Muscle of back (tissue), 11 donors: Measurements from ENCODE around the gene ACAD9. TPM values are rescaled to one million over a fixed set of nuclear protein-coding genes. Genes with fewer than 3 reads are reported as not detected.
"Not testable (repeated sequence)": the region's sequence is repeated elsewhere in the genome, so short reads cannot be mapped to it uniquely, and the experiment has no call there.

Experiments used
- DNase-seq, 3 donors: peaks; one replicate each; pipeline versions ENCODE4 v3.0.0 to v3.0.0-alpha.2; 2013
- polyA plus RNA-seq, 10 donors: library from polyadenylated mRNA; unstranded; fragments of 120-200 nt; gene quantifications; one replicate each; pipeline ENCODE4 v1.2.1, GENCODE V29; 2013; ENCODE audit not compliant: insufficient read length in 10 of 10

ACAD9 gene
- polyA plus RNA-seq, 10 donors = 20.7 to 31.3 (median 26.3) TPM

DNA sequence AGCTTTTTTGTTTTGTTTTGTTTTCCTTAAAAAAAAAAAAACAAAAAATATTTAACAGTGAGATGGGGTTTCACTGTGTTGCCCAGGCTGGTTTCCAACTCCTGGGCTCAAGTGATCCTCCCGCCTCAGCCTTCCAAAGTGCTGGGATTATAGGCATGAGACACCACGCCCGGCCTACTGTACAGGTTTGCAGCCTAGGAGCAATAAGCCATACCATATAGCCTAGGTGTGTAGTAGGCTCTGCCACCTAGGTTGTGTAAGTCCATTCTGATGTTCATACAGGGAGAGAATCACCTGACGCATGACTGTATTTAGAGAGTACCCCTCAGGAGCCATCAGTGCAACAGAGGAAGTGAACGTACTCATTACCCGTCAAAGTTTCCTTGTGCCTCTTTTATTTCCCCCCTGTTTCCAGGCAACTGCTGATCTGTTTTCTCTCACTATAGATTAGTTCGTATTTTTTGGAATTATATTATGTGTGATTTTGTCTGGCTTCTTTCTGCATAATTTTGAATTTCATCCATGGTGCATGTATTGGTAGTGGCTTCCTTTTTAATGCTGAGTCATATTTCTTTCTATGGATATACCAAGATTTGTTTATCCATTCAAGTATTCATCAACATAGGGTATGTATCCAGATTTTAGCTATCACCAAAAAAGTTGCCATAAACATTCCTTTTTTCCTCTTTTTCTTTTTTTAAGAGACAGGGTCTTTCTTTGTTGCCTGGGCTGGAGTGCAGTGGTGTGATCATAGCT is 9.9 kb downstream of the ACAD9 start:
- DNase-seq = no peak

DNA sequence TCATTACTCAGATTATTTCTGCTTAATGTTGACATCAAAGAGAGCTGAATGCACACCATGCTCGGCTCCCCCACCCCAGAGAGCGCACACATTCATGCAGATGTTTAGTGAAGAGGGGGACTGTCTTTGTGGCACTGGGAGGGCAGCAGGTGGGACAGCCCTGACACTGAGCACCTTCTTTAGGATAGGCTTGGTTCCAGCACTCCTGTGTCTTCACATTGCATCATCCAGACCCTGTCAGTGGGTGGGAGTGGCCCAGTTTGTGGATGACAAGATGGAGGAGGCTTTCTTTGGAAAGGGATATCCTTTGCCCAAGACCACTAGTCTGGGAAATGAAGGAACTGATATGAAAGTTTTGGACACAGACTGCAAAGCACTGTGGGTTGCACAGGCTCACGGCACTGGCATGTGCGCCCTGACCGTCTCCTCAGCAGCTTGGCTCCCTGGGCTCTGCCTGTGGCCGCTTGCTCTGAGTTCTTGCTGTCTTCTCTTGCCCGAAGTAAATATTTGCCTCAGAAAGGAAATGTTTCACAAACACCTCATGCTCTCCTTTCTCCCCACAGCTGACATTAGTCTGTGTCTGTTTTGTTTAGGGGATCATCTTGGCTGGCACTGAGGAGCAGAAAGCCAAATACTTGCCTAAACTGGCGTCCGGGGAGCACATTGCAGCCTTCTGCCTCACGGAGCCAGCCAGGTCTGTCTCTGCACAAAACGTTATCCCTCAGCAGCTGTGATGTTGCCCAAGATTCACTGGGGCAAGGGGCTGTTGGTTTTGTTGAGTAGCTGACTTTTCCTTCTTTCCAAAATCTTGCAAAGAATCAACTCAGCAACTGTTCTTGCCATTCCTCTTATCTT is 16.6 kb downstream of the ACAD9 start:
- DNase-seq = no peak

DNA sequence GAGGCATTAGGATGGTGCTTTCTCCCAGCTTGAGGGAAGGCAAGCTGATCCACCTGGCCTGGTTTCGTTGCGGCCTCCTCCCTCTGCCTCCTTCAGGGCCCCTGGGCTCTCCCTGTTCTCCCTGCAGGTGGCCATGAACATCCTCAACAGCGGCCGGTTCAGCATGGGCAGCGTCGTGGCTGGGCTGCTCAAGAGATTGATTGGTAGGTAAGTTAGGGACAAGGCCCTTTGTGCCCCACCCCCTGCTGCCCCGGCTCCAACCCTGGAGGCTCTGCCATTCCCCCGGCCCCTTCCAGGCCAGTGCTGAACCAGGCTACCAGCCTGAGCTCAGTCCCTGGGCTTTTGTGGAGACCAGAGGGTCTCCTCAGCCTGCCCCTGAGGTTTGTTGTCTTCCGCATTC is 23.0 kb downstream of the ACAD9 start:
- DNase-seq = no peak

DNA sequence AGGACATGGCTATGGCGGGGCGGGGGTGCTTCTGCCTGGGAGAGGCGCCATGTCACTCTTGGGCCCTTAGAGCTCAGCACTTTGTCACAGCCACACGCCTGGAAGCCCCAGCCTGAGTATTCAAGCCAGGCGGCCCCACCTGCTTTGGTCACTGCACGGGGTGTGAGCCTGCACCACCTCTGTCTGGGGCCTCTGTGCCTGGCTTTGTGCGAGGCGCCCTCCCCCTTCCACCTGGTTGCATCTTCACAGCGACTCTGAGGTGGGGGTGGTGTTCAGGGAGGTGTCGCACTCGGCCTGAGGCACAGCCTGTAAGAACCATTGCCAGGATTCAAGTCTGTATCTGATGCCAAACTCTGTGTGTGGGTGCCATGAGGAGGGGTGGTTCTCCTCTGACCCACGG is 24.1 kb downstream of the ACAD9 start:
- no peak for DNase-seq

DNA sequence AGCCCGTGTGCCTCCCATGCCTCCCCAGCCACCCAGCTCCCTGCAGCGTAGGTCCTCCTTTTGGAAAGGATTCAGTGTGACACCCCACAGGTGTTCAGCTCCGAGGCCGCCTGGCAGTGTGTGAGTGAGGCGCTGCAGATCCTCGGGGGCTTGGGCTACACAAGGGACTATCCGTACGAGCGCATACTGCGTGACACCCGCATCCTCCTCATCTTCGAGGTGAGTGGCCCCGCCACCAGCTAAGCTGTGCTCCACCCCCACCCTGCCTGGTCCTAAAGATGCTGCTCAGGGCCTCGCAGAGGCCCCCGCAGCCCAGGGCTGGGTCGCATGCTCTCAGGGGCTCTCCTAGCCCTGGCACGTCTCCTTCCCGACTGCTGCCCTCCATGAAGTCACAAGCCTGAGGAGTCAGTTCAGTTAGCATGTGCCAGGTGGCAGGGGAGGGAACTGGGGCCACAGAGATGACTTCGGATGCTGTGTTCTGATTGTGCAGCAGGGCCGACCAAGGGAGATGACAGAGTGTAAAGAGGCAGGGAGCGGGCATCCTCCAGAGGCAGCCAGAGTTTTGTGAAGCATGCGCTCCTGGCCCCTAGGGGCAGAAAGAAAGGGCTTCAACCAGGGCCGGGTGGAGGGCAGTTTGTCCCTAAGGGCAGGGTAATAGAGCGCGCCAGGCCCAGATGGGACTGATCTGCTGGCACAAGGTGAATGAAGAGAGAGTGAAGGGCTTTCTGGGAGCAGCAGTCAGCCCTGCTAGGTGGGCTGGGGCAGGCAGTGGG is 26.8 kb downstream of the ACAD9 start:
- no peak for DNase-seq

DNA sequence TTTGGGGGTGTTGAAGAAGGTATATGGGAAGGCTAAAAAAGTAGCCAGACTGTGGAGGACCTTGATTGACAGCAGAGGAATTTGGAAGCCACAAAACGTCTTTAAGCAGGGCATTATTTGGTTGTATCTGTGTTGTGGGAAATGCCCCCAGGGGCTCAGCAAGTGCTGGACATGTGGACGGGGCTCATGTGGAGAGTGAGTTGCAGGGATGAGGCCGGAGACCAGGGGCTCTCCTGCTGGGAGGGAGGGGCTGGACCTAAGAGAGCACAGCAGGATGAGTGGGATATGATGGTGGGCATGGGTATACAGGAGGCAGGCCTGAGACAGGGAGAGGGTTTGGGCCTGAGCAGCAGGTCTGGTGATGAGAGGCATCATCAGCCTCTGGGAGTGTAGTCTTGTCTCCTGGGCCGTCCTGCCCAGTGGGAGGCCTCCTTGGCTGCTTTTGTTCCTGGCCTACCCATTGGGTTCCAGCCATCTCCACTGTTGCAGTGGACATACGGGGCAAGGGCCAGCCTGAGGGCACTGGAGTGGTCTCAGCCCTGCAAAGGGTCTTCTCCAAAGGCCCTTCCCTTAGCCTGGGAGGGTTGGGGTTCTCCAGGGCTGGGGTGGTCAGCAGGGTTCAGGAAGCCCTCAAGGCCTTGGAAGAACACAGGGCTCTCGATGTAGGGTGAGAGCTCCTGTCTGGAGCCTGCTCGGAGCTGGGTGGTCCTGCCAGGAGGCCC is 27.5 kb downstream of the ACAD9 start:
- DNase-seq = no peak

DNA sequence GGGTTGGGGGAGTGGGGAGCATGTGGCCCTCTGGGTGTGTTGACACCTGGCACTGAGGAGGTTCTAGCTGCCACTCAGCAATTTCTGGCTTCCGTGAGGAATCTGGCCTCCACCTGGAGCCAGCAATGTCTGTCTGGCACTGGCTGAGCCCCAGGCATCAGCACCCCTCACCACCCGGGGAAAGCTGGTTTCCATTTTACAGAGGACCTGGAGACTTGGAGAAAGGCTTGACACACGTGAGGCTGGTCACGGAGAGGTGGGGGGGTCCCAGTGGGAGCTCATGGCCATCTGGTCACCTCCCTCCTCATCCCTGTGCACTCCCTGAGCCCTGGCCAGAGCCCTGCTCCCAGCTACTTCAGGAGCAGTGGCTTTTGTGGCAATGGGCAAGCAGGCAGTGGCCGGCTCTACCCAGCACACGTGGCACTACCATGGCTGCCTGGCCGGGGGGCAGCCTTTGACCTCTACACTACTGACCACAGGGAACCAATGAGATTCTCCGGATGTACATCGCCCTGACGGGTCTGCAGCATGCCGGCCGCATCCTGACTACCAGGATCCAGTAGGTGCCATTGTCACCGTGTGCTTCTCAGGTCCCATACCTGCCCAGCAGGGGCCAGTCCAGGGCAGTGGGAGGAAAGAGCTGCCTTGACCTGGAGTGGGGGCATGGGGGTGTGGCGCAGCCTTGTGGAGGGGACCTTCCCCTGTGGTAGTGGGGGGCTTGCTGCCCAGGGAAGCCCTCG is 28.5 kb downstream of the ACAD9 start:
- no peak for DNase-seq

DNA sequence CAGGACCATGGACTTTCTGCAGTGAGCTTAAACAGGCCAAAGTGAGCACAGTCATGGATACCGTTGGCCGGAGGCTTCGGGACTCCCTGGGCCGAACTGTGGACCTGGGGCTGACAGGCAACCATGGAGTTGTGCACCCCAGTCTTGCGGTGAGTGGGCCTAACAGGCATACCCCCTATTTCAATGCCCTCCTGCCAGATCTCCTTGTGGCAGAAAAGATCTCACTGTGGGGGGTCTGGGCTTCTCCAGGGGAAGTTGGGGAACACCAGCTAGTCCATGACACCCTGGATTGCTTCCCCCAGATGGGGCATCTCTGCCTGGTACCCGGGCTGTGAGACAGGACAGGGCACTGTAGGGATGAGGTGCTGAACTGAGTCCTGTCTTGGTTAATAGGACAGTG is 29.5 kb downstream of the ACAD9 start:
- no peak for DNase-seq

DNA sequence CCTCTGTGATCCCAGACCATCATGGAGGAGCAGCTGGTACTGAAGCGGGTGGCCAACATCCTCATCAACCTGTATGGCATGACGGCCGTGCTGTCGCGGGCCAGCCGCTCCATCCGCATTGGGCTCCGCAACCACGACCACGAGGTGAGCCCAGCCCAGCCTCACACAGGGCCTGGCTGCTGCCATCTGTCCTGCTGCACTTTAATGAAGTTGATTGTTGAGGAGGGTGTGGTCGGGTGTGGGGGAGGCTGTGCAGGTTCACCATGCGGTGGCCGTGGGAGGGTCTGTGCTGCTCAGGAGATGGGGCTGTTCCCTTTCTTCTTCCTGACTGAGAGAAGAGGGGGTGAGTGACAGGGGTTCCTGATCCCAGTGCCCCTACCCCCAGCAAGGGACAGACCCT is 30.6 kb downstream of the ACAD9 start:
- no peak for DNase-seq

DNA sequence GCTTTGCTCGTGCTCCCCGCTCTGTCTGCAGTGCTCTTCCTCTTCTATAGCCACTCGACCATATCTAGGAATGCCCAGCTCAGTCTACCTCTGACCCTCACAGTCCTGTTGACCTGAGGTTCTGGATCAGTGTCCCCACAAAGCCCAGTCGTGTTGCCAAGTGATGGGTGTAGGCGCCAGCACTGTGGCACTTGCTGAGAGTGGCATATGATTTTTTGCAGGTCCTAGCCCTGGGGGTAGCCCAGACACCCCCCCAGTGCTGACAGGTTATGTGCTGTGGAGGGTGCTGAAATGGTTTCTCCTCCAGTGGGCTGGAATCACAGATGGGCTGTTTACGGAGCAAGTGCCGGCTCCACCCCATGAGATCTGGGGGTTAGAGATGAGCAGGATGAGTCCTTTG is 32.5 kb downstream of the ACAD9 start:
- no peak for DNase-seq

DNA sequence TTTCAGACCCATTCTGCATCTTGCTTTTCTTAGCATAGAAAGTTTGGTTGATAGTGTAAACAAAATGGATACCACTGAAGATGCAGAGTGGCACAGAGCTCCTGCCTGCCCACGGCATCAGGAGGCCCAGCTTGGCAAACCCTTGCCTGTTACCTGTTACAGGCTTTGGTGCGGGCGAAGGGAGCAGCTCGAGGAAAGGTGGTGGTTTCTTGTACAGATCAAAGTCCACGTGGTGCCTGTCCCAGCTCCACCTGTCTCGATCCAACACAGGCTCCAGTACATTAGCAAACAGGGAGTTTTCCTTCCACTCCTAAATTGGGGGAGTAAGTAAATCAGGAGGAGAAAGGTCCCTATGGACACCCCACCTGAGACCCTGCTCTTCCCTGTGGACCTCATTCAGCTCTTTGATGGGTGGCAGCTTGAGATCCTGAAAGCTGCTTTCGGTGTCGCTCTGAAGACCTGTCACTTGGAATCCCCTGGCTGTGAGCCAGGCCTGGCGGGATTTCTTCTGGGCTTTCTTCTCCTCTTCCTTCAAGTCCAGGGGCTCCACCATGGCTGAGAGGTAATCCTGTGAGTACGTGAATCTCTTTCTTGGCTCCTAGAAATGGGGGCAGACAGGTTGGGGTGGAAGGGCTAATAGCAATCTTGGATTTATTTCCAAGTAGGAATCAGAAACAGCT is 35.7 kb downstream of the ACAD9 start:
- DNase-seq = no peak

DNA sequence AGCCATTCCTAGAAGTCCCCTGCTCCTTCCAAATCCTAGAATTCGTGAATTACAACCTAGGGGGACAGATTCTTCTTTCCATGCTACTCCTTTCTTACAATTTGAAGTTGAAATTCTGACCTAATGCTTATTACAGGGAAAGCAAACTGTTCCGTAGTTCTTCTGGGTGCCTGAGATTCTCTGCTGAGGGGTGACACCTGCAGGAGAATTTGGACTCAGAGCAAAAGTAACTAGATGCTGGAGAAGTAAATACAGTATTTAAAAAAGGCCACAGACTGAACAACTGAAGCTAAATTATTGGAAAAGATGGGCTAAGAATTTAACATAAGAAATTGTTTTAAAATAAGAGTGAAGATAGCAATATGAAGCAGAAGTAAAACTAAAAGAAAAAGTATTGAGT is 37.9 kb downstream of the ACAD9 start:
- DNase-seq = peak in 1 of 3 donors; percentile 25

DNA sequence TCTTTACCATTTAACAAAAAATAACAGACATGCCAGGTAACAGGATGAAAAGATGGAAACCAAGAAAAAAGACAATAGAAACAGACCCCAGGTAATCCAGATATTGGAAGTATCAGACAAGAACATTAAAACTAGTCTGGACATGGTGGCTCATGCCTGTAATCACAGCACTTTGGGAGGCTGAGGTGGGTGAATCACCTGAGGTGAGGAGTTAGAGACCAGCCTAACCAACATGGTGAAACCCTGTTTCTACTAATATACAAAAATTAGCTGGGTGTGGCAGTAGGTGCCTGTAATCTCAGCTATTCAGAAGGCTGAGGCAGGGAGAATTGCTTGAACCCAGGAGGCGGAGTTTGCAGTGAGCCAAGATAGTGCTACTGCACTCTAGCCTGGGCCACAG is 40.6 kb downstream of the ACAD9 start:
- DNase-seq = no peak

DNA sequence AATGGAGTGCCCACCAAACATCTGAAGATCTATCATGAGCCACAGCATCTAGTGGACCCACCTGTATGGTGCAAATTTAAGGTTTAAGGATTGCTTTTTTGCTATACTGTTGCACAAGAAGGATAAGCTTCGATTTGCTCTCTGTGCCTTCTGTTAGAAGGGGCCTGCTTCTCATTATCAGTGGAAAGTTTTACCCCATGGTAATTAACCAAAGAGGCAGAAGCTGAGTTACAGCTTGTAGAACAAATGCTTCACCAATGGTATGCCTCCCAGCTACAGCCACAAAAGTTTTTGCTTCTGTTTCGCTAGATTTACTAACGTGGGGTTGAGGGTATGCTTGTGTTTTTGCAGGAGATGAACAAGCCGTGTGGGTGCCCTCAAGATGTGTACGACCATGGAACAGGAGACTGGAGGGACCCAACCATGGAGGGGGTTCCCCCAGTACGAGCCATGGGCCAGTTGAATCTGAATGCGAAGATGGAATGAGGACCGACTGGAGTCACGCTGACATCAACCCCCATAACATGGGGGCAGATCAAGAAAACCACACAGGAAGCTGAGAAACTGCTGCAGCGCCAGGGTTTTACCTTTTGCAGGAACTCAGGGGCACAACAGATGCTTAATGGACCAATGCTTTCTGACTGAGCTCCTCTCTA is 43.5 kb downstream of the ACAD9 start:
- DNase-seq = no peak

DNA sequence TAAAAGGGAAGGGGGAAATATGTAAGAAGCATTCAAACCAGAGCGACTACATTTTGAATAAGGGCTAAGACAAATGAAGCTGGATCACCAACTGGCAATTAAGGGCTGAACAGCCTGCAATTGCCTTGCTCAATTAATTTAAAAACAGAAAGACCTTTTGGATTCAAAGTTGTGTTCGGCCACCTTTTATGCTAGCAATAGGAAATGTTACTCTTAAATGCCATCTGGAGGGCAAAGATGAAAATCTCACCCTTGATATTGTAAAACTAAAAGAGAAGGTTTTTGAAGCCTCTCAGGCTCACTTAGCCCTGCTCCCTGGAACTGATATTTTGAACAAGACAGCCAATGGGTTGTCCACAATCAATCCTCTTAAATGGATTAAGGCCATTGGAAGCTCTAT is 44.2 kb downstream of the ACAD9 start:
- no peak for DNase-seq

DNA sequence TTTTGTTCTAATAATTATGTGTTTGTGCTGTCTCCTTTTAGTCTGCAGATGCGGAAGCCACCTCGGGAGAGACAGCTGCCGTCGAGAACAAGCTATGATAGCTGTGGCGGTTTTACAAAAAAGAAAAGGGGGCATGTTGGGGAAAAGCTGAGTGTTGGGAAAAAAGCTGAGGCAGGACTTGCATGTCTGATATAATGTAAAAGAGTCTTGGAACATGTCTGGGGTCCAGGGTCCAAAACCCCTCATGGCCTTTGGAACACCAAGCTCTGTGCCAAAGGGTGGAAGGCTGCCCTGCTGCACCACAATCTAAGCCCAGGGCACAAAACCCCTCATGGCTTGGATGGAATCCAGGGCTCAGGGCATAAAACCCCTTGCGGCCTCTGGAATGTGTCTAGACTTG is 44.6 kb downstream of the ACAD9 start:
- DNase-seq = not testable (repeated sequence)

DNA sequence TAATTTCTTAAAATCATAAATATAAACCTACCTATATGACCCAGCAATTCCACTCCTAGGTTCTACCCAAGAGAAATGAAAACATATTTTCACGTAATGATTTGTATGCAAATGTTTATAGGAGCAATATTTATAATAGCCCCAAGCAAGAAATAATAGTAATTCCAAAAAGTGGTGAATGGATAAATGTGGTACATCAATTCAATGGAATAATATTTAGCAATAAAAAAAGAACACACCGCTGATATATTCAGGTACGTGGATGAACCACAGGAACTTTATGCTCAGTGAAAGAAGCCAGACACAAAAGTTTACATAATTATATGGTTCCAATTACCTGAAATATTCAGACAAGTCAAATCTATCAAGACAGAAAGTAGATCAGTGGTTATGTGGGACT is 49.9 kb downstream of the ACAD9 start:
- DNase-seq = no peak

DNA sequence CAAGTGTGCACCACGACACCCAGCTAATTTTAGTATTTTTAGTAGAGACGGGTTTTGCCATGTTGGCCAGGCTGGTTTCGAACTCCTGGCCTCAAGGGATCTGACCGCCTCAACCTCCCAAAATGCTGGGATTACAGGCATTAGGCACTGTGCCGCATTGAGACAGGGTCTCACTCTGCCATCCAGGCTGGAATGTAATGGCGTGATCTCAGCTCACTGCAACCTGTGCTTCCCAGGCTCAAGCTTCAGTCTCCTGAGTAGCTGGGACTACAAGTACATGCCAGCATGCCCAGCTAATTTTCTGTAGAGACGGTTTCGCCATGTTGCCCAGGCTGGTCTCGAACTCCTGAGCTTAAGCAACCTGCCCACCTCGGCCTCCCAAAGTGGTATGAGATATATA is 51.6 kb downstream of the ACAD9 start:
- no peak for DNase-seq

DNA sequence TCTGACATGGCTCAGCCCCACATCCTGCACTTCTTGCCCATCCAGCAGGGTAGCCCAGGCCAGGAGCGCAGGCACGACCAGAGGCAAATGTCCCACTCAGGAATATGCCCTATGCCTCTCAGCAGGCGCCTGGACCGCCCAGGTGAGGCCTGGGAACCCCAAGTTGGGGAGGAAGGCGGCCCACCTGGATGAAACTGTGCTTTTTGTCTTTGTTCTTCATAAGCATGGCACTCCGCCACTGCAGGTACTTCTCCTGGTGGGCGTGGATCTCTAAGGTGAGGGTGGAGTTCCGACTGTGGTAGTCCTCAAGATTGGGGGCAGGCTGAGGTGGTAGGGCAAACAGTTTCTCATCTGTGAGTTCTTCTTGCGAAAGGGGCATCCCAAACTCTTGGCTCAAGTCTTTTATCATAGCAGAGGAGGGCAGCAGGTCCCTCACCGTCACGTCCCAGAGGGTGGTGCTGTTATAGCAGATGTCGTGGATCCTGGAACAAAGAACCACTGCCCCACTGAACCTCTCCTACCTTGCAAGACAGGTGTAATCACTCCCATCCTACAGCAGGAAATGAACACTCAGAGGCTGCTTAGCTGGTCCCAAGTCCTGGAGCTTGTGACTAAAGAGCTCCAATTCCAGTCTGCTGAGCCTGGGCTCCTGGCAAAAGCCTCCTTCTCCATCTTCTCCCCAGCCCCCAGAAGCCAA is 53.2 kb downstream of the ACAD9 start:
- no peak for DNase-seq
